ENCODE measurements around the gene RNF8. TPM values are rescaled to one million over a fixed set of nuclear protein-coding genes. Genes with fewer than 3 reads are reported as not detected.
"Not testable (repeated sequence)": the region's sequence is repeated elsewhere in the genome, so short reads cannot be mapped to it uniquely, and the experiment has no call there.

RNF8 gene
- total and polyA plus RNA-seq, 9 of the 15 experiments (the other 6 are each of a cell fraction or from before 2014, with no cell fraction given) = 10.6 to 47.0 (median 37.5) TPM

DNA sequence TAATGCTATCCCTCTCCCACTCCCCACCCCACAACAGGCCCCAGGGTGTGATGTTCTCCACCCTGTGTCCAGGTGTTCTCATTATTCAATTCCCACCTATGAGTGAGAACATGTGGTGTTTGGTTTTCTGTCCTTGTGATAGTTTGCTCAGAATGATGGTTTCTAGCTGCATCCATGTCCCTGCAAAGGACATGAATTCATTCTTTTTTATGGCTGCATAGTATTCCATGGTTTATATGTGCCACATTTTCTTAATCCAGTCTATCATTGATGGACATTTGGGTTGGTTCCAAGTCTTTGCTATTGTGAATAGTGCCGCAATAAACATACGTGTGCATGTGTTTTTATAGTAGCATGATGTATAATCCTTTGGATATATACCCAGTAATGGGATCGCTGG, 15.5 kb upstream of the RNF8 start:
- intact Hi-C loops (cut with micrococcal nuclease); H3K27me3 ChIP-seq (ENCODE audit: control insufficient read depth in 2 of 2, insufficient read depth in 2 of 2, low read length in 2 of 2); in situ Hi-C loops (cut with MboI); POLR2A ChIA-PET; H3K36me3 ChIP-seq (ENCODE audit: control insufficient read depth, insufficient read depth, low read length); FAIRE-seq; H3K9me3 ChIP-seq (replicated peaks; ENCODE audit: control insufficient read depth, insufficient read depth, low read depth, low read length); H3K9ac ChIP-seq (ENCODE audit: insufficient read depth in 1 of 2, low read depth in 2 of 2, low read length in 2 of 2); H2AFZ ChIP-seq (ENCODE audit: low read depth, low read length); BruUV-seq (replicated peaks); H3K4me1 ChIP-seq (replicated peaks in 1 of 2; ENCODE audit: control insufficient read depth in 2 of 2, insufficient read depth in 2 of 2, low read length in 2 of 2); H3K79me2 ChIP-seq (ENCODE audit: control insufficient read depth, insufficient read depth, low read length); ATAC-seq; H3K4me3 ChIP-seq; DNase-seq (ENCODE audit: extremely low read depth in 1 of 4, low spot score in 3 of 4); H3K9me1 ChIP-seq (ENCODE audit: control insufficient read depth, insufficient read depth, low read length); CTCF ChIA-PET (ENCODE audit: low intra/inter-chr PET ratio); H4K20me1 ChIP-seq (replicated peaks; ENCODE audit: control insufficient read depth, insufficient read depth, low read length); H3K27ac ChIP-seq (ENCODE audit: extremely low read depth, low read depth, low read length); H3K4me2 ChIP-seq (ENCODE audit: insufficient read depth, low read length): not testable (repeated sequence)
- WGBS (ENCODE audit: insufficient coverage, low coverage, missing lambda C conversion rate) = 35% methylated on average over 3 of the region's 3 CpGs
- TF ChIP-seq ZNF146 (CRISPR knock-in tag; IDR thresholded peaks at IDR 0.05; ENCODE audit: unreplicated experiment) (peak; percentile 46), BCOR (IDR thresholded peaks at IDR 0.05) (0 out of 2 replicates have a peak, but pooled peaks have one; percentile 9)

DNA sequence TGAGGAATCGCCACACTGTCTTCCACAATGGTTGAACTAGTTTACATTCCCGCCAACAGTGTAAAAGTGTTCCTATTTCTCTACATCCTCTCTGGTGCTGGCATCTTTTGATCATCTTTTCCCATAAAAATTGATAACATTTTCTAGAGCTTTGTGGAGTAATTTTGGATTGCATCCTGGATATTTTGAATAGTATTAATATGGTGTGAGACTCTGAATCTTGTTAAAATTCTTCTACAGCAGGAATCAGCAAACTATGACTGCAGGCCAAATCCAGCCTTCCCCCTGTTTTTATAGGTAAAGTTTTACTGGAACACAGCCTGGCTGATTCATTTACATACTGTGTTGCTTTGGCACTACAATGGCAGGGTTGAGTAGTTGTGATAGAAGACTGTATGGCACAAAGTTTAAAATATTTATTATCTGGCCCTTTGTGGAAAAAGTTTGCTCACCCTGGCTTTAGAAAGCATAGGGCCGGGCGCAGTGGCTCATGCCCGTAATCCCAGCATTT, 15.0 kb upstream of the RNF8 start:
- Histone ChIP-seq H2AFZ (ENCODE audit: low read depth, low read length) (no peak overlapping the region), H3K4me2 (ENCODE audit: insufficient read depth, low read length) (no peak overlapping the region), H3K9ac (ENCODE audit: insufficient read depth in 1 of 2, low read depth in 2 of 2, low read length in 2 of 2) (no peak overlapping the region), H3K27me3 (ENCODE audit: control insufficient read depth in 2 of 2, insufficient read depth in 2 of 2, low read length in 2 of 2) (peaks cover 8 to 12% of the 10 kb centered on the region in 2 experiments; a peak in 3 of 5 replicates), H3K4me3 (no peak overlapping the region), H3K27ac (ENCODE audit: extremely low read depth, low read depth, low read length) (no peak overlapping the region), H3K4me1 (replicated peaks in 1 of 2; ENCODE audit: control insufficient read depth in 2 of 2, insufficient read depth in 2 of 2, low read length in 2 of 2) (no peaks in the 10 kb centered on the region), H3K36me3 (ENCODE audit: control insufficient read depth, insufficient read depth, low read length) (no peaks in the 10 kb centered on the region), H3K9me3 (replicated peaks; ENCODE audit: control insufficient read depth, insufficient read depth, low read depth, low read length) (no peaks in the 10 kb centered on the region), H4K20me1 (replicated peaks; ENCODE audit: control insufficient read depth, insufficient read depth, low read length) (no peaks in the 10 kb centered on the region), H3K9me1 (ENCODE audit: control insufficient read depth, insufficient read depth, low read length) (no peaks in the 10 kb centered on the region), H3K79me2 (ENCODE audit: control insufficient read depth, insufficient read depth, low read length) (no peaks in the 10 kb centered on the region)
- ATAC-seq (no peak), DNase-seq (ENCODE audit: extremely low read depth in 1 of 4, low spot score in 3 of 4) (no peak), FAIRE-seq (no peak)
- ChIA-PET POLR2A (interaction anchor here (1.5 kb wide), 1 partner anchor 16 kb away, joined by 4 read pairs; the partner anchor contains the start of gene RNF8), CTCF (ENCODE audit: low intra/inter-chr PET ratio) (no interaction called here)
- TF ChIP-seq ZNF146 (CRISPR knock-in tag; IDR thresholded peaks at IDR 0.05; ENCODE audit: unreplicated experiment) (peak; percentile 3), ESRRB (CRISPR knock-in tag; IDR thresholded peaks at IDR 0.05; ENCODE audit: borderline replicate concordance) (no peak)
- intact Hi-C loops (cut with micrococcal nuclease) = no loop called here
- BruUV-seq (replicated peaks) = no TSS peak
- in situ Hi-C loops (cut with MboI) = no loop called here
- 52% methylated on average over 5 of the region's 5 CpGs for WGBS (ENCODE audit: insufficient coverage, low coverage, missing lambda C conversion rate)
